ENCODE data around the gene PRR22. TPM values are rescaled to one million over a fixed set of nuclear protein-coding genes. Genes with fewer than 3 reads are reported as not detected.

The PRR22 gene
- total RNA-seq, 1 donor, result 0.09 TPM

DNA sequence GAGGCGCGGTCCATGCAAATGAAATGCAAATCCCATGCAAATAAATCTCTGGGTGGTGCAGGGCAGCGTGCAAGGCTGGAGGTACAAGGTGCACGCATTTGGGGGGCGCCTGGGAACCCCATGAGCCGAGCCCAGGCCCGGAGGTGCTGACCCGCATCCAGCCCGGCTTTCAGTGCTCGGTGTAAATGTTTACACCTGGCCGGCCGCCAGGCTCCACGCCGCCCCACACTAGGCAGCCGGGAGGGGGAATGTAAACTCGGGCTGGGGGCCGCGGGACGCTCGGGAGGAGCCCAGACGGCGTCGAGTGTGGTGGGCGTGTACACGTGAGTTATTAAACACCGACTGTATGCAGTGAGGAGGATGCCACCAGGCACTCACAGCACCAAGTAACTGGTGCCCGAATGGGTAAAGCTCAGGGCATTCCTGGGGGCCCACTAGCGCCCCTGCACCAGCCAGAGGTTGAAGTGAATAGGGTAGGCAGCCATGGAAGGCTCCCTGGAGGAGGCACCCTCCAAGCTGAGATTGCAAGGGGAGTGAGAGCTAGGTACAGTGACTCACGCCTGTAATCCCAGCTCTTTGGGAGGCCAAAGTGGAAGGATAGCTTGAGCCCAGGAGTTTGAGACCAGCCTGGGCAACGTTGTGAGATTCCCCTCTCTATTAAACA, 37.8 kb upstream of the PRR22 start:
- no peak overlapping the region for H3K4me3 ChIP-seq (ENCODE audit: low read depth, low read length)
- no peak for DNase-seq (ENCODE audit: low read depth)
- TF ChIP-seq, protein P1, sequence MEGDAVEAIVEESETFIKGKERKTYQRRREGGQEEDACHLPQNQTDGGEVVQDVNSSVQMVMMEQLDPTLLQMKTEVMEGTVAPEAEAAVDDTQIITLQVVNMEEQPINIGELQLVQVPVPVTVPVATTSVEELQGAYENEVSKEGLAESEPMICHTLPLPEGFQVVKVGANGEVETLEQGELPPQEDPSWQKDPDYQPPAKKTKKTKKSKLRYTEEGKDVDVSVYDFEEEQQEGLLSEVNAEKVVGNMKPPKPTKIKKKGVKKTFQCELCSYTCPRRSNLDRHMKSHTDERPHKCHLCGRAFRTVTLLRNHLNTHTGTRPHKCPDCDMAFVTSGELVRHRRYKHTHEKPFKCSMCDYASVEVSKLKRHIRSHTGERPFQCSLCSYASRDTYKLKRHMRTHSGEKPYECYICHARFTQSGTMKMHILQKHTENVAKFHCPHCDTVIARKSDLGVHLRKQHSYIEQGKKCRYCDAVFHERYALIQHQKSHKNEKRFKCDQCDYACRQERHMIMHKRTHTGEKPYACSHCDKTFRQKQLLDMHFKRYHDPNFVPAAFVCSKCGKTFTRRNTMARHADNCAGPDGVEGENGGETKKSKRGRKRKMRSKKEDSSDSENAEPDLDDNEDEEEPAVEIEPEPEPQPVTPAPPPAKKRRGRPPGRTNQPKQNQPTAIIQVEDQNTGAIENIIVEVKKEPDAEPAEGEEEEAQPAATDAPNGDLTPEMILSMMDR (IDR thresholded peaks at IDR 0.05; ENCODE audit: insufficient read depth, low read length), result no peak

DNA sequence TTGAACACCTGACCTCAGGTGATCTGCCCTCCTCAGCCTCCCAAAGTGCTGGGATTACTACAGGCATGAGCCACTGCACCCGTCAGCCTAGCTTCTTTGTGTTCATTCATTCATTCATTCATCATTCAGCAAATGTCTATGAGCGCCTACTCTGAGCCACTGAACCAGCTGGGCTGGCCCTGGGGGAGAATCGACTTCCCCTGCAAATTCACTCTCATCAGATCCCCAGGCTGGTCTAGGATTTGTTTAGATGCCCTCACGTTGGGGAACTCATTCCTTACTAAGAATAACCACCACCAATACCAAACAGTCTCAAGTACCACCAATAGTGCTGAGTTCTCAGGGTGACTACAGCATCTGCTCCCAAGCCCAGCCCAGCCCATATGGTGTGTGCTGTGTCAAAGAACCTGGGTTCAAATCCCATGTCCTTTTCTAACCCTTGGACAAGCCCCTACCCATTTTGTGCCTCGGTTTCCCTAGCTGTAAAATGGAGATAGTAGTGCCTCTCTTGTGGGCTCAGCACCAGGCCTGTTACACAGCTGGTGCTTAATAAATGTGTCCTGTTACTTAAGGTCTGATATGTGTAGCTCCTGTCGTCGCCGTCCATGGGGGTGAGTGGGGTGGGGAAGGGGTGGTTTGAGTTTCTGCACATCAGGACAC, 37.1 kb upstream of the PRR22 start:
- TF ChIP-seq, protein P1 (IDR thresholded peaks at IDR 0.05; ENCODE audit: insufficient read depth, low read length), result no peak
- no peak for DNase-seq (ENCODE audit: low read depth)
- H3K4me3 ChIP-seq (ENCODE audit: low read depth, low read length), result no peak overlapping the region

DNA sequence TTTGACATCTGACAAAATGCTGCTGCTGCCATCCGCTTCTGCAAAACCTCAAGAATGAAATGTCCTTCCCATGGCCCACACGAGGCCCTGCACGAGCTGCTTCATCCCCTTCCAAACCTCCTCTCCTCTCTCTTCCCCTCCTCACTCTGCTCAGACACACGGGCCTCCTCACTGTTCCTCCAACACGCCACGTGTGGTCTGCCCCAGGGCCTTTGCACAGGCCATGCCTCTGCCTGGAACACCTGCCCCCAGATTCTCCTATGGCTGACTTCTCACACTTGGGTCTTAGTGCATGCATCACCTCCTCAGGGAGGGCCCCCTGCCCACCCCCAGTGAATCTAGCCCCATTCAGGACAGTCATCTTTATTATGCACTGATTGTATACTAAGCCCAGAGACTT, 36.2 kb upstream of the PRR22 start:
- TF ChIP-seq, protein P1 (IDR thresholded peaks at IDR 0.05; ENCODE audit: insufficient read depth, low read length), result no peak
- DNase-seq (ENCODE audit: low read depth), result no peak

DNA sequence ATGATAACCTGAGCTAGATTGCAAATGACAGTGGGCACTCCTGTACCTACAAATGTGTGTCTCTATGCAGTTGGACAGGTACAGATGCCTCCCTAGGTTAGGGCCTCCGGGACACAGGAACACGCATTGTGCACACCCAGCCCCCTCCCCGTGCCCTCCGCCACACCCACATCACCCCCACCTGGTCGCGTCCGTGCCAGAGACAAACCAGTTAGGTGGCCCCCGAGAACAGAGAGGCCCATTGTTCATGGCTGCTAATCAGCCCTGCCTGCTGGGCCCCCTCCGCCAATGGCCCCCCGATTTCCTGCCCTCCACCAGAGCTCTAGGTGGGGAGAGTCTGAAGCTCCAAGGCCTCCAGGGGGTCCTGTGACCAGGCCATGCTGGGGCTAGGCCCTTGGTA, 34.0 kb upstream of the PRR22 start:
- no peak overlapping the region for H3K4me3 ChIP-seq (ENCODE audit: low read depth, low read length)
- DNase-seq (ENCODE audit: low read depth), result no peak
- TF ChIP-seq, protein P1 (IDR thresholded peaks at IDR 0.05; ENCODE audit: insufficient read depth, low read length), result no peak

More for the DNA sequence above, 36.2 kb upstream of the PRR22 start:
- H3K4me3 ChIP-seq (ENCODE audit: low read depth, low read length), result no peak overlapping the region

DNA sequence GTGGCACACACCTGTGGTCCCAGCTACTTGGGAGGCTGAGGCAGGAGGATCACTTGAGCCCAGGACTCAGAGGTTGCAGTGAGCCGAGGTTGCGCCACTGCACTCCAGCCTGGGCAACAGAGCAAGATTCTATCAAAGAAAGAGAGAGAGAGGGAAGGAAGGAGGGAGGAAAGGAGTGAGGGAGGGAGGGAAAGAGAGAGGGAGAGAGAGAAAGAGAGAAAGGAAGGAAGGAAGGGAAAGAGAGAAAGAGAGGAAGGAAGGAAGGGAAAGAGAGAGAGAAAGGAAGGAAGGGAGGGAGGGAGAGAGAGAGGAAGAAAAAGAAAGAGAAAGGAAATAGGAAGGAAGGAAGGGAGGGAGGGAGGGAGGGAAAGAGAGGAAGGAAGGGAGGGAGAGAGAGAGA, 32.7 kb upstream of the PRR22 start:
- TF ChIP-seq, protein P1 (IDR thresholded peaks at IDR 0.05; ENCODE audit: insufficient read depth, low read length), result no peak
- no peak for DNase-seq (ENCODE audit: low read depth)
- H3K4me3 ChIP-seq (ENCODE audit: low read depth, low read length), result no peak overlapping the region

DNA sequence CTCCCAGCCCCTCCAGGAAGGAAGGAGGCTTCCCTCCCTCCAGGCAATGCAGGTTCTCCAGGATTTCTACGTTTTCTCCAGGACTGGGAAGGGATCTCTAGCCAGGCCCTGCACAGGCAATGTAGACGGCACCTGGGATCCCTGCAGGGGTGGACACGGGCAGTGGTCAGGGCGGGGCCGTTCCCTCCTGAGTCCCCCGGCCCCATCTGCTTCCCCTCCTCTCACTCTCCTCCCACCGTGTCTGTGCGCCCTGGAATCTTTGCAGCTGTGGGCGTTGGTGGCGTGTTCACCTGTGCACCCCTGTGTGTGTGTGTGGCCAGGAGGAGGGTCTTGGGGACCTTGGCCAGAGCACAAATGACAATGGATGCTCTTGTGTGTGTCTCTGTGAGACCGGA, 30.3 kb upstream of the PRR22 start:
- no peak overlapping the region for H3K4me3 ChIP-seq (ENCODE audit: low read depth, low read length)
- DNase-seq (ENCODE audit: low read depth), result no peak
- TF ChIP-seq, protein P1 (IDR thresholded peaks at IDR 0.05; ENCODE audit: insufficient read depth, low read length), result no peak
